B cell (primary cell): ENCODE results near the gene YOD1.

Experiments used
- EZH2 ChIP-seq: IDR thresholded peaks from 2 replicates; pipeline ENCODE4 v1.6.1; 2012; ENCODE audit warnings: borderline replicate concordance, low read depth, mild to moderate bottlenecking, moderate library complexity, low read length; ENCODE audit not compliant: insufficient read depth, poor library complexity, severe bottlenecking
- TF ChIP-seq, protein P1 (sequence below): fragments of 200-600 bp; IDR thresholded peaks from one replicate; pipeline ENCODE4 v1.8.0; 2022; ENCODE audit warnings: antibody characterized with exemption, mild to moderate bottlenecking

DNA sequence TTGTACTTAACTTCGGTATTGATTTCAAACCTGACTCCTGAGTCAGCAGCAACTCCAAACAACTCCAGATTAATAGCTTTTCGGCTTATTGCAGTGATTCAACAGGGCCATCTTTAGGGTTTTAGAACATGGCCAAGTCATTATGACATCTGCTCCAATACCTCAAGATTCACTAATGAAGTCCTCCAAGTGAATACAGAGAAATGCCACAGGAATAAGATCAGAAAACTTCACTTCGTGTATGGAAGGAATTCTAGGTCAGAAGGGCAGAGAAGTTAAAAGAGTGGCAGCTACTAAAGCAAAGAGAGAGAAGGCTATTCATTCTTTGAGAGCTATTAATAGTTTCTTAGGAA is 10.9 kb downstream of the YOD1 start:
- TF ChIP-seq, protein P1, sequence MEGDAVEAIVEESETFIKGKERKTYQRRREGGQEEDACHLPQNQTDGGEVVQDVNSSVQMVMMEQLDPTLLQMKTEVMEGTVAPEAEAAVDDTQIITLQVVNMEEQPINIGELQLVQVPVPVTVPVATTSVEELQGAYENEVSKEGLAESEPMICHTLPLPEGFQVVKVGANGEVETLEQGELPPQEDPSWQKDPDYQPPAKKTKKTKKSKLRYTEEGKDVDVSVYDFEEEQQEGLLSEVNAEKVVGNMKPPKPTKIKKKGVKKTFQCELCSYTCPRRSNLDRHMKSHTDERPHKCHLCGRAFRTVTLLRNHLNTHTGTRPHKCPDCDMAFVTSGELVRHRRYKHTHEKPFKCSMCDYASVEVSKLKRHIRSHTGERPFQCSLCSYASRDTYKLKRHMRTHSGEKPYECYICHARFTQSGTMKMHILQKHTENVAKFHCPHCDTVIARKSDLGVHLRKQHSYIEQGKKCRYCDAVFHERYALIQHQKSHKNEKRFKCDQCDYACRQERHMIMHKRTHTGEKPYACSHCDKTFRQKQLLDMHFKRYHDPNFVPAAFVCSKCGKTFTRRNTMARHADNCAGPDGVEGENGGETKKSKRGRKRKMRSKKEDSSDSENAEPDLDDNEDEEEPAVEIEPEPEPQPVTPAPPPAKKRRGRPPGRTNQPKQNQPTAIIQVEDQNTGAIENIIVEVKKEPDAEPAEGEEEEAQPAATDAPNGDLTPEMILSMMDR = no peak
- TF ChIP-seq EZH2 = no peak
